Activated CD4-positive, alpha-beta T cell treated with anti-CD3 and anti-CD28 coated beads, Interleukin-2, amount 50 U/mL, for 48 hours (primary cell): ENCODE data around the gene CBS.
"Not testable (repeated sequence)": the region's sequence is repeated elsewhere in the genome, so short reads cannot be mapped to it uniquely, and the experiment has no call there.

ENCODE experiments used
- DNase-seq, 2 experiments: peaks; one replicate each; pipeline ENCODE4 v3.0.0-alpha.2; 2020

The CBS gene

DNA sequence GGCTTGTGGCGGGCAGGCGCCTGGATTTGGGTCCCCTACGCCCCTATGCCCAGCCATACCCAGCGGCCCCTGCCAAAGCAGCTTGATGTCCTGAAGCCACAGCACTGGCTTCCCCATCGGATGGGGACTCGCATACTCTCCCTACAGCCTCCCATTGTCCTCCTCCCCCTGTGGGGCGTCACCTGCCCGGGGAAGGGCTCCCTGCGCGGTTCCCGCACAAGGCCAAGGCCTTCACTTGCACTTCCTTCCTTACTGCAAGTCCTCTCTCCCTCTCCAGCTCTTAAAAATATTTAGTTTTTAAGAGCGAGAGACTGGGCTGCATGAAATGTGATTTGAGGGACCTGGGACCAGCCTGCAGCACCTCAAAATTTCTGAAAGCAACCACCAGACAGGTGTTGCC, 8.9 kb downstream of the CBS start:
- DNase-seq = not testable (repeated sequence)

DNA sequence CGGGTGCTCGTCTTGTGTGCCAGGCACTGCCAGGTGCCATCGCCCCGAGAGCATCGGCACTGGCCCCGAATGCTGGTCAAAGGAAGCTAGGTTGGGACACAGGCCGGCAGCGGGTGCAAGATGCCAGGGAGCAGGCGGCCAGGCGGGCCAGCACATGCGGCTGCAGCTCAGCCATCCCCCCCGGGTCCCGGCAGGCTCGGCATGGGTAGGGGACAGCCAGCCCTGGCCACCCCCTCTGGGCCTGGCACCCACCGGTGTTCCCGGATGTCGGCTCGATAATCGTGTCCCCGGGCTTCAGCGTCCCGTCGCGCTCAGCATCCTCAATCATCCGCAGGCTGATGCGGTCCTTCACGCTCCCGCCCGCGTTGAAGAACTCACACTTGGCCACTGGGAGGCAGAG, 9.6 kb downstream of the CBS start:
- not testable (repeated sequence) for DNase-seq

DNA sequence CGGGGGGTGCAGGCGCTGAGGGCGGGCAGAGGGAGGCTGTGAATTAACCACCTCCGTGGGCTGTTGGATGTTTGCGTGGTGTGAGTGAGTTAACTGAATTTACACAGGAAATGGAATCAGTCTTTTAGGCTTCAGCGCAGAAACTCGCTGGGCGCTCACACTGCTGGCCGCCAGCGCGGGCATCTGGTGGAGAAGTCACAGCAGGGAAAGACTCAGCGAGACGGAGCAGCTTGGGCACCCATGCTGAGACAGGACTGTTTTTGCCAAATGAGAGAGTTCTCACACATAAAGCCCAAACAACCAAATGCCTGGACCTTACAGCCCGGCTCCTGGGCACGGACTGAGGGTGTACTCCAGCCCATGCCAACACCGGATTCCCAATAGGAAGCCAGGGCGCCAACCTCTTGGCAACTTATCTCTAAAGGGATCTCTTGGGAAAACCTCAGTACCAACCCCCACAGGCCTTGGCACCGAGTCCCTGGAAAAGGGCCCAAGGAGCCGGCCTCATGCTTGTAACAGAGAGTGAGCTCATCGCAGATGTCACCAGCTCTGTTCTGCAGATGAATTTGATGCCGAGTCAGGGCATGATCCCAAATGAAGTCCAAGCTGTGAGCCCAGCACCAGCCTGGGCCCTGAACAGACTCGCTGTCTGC, 11.2 kb downstream of the CBS start:
- DNase-seq = not testable (repeated sequence)

DNA sequence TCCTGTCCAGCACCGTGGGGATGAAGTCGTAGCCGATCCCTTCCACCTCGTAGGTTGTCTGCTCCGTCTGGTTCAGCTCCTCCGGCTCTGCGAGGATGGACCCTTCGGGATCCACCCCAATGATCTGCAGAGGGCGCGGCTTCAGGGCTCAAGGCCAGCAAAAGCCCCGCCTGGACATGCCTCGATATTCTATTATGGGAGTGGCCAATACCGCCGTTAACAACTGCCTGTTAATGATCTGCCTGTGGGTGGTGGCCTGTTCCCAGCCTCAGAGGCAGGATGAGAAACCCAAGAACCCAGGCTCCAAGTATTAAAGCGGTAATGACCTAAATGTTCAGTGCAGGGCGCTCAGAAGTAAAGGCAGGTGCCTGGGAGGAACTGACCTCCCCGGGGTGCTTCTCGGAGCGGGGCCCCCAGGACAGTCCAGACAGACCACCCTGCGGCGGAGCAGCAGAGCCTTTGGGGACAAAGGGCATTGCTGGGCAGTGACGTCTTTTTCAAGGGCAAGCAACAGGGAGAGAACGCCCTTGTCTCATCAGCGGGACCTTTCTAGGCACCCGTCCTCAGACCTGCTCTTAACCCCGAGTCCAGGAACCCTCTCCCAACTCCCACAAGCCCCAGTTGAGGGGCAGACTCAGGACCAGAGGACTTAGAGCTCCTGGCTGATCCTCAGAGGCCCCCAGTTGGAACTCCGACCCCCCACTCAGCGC, 12.5 kb downstream of the CBS start:
- not testable (repeated sequence) for DNase-seq

DNA sequence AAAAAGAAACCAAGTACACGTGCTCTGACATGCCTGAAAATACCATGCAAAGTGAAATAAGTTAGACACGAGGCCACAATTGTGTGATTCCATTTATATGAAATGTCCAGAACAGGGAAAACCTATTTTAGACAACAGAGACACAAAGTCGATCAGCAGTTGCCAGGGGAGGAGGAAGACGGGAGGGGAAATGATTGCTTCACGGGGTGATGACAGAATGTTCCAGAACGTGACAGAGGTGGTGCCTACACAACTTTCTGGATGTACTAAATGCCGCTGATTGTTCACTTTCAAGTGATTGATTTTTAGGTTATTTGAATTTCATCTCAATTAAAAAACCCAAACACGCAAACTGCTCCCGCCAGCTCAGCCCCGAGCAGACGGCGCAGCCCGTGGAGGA, 22.5 kb downstream of the CBS start:
- DNase-seq = not testable (repeated sequence)

DNA sequence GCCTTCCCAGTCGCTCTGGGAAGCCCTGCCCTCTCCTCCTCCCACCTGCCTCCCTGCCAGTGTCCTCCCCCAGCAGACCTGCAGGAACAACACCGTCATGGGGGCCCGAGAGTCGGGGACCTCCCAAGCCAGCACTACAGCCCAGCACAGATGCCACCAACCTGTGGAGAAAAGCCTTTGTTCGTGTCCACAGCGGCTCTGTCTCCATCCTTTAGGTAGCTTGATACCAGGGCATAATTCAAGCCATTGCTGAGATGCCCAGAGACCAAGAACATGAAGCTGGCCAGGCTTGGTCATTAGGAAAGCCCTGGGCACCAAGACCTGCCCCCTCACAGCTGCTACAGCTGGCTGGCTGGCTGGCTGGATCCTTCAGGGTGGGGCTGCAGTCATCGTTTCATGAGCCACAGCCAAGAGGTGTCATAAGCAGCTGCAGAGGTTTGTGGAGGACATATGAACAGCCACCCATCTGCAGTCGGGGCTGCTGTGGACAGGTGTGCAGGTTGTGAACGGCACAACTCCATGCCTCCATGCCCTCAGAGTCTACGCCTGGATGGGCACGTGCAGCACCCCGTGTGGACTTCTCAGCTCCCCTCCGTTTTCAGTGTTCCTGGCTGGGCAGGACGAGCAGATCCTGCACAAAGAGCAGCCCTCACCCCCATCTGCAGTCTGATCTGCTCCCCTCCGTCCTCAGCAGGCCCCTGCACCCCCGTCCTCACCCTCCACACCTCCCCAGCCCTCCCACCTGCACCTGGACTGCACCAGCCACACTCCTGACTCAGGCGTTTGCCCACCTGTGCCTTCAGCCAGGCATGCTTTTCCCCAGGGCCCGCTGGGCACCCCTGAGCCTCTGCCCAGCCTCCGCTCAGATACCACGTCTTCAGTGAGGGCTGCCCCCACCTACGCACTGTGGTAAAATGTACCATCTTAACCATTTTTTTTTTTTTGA, 29.5 kb downstream of the CBS start:
- not testable (repeated sequence) for DNase-seq

DNA sequence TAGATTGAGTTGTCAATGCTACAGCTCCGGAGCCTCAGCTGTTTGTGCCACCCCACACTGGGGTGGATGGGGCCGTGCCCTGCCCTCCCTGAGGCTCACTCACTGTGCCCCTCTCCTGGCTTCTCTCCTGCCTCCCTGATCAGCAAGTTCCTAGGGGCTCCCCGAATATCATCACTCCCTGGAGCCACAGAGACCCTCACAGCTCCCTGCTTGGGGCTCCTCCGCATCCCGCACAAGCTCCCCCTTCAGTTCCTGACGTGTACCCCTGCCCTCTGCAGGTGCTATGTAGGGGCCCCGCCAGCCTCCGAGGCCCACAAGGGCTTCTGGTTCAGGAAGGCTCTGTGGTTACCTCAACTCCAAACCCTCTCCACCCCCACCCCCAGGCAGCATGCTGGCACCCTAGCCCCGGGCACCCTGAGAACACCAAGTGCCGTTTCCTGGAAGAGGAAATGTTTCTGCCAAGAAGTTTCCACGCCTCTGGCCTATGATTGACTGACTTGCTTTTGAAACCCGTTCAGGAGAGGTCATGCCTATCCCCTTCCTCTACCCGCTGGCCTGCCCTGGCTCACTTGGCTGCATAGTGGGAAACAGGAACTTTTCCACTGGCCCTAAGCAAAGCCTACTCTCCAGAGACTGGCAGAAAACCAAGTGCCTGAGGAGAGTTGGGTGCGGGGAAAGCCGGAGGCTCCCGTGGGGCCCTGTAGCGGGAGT, 30.3 kb downstream of the CBS start:
- not testable (repeated sequence) for DNase-seq

DNA sequence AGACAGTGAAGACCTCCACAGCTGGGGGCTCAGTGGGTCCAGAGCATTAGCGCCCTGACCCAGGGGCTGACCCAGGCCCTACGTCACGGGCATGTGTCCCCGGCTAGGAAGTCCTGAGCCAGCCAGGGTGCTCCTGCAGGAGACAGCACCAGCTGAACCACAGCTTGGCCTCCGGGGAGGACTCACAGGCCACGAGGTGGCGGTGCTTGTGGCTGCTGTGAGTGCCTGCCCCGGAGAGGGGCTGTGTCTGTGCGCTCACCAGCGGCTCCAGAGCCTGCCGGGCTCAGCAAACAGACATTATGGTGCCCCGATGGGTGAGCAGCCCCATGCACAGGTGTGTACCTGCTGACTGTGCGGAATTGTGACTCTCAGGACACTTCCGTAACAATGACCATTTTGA, 31.1 kb downstream of the CBS start:
- not testable (repeated sequence) for DNase-seq

DNA sequence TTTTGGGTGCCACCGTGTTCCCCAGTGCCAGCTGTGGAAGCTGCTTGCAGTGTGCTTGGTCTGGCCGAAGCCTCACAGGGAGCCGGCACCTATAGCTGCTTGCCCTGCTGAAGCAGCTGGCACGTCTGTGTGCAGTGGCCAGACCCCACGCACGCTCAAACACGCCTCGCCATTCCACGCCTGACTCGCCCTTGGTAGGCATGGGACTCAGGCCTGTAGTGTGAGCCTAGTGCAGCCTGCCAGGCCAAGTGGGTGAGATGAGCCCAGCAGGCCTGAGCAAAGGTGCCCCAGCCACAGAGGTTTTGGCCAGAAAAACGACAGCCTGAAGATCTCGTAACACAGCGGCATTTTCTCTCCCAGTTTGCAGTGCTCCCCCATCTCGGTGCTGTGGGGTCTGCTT, 32.3 kb downstream of the CBS start:
- not testable (repeated sequence) for DNase-seq

DNA sequence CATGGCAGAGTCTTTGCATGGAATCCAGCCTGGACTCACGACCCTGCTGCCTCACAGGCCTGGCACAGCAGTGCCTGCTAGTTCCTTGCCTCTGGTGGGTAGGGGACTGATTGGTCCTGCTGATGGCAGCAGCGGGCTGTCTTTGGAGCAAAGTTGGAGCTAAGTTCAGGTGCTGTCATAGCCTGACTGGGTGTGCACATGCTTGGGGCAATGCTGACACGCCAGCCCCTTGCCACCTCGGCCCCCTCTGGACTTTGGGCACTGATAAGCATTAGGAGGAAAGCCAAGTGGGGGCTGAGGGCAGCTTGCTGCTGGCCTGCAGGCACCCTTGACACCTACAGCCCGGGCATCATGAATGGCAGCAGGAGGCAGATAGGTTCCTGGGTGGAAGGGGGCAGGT, 33.5 kb downstream of the CBS start:
- not testable (repeated sequence) for DNase-seq

DNA sequence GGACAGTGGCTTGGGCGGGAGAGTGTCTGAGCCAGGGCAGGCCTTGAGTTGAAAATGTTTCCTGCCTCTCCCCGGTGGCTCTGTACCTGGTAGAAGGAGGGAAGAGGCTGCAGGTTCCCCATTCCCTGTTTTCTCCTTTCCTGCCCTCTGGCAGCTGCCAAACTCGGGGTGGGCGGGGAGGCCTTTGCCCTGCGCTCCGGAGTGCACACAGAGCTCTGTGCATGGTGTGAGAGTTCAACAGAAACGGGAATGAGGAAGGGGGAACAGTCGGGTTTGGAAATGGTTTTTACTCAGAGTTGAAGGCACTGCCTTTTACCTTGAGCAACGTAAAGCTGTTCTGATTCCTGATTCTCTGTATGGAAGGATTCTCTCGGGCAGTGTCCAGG, 37.0 kb downstream of the CBS start:
- not testable (repeated sequence) for DNase-seq

DNA sequence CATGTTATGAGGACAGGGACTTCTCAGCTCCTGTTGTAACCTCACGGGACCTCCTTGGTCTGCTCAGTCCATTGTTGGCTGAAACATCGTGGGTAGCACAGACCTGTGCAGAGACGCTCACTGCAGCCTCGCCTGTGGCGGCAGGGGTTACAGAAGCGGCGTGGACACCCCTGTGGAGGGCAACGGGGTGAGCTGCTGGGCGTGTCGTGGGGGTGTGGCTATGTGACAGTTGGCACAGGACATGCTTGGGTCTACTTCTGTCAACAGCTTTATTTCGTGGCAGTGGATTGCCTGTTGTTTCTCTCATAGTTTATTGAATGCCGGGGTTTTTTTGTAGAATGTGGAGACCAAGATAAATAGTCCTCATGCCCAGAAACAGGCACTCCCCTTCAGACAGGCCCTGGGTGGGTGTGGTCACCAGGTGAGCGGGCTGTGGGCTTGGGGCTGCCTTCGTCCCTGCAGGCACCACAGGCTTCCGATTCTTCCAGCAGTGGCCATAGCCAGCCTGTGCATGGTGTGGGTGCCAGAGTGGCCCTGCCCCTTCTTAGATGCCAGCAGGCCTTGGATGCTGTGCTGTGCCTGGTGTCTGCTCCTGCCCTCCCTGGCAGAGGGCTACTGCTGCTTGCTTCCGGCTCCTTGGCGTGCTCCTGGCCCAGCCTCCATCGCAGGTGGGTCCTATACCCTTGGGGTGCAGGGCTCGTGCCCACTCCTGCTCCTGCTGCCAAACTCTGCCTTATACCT, 37.5 kb downstream of the CBS start:
- not testable (repeated sequence) for DNase-seq

DNA sequence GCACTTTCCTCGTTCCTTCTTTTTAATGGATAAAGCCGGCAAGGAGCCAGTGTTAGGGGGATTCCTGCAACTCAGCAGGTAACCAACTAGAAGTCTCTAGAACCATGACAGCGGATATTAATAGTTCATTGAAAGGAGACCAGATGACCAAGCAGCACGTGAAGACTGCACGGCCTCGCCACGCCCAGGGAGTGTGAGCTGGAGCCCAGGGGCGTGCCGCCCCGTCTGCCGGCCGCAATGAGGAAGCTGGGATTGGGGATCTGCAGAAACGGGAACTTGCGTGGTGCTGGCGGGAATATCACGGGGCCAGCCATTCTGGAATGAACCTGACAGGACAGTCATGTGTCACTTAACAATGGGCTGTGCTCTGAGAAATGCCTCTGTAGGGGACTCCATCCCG, 38.7 kb downstream of the CBS start:
- not testable (repeated sequence) for DNase-seq

DNA sequence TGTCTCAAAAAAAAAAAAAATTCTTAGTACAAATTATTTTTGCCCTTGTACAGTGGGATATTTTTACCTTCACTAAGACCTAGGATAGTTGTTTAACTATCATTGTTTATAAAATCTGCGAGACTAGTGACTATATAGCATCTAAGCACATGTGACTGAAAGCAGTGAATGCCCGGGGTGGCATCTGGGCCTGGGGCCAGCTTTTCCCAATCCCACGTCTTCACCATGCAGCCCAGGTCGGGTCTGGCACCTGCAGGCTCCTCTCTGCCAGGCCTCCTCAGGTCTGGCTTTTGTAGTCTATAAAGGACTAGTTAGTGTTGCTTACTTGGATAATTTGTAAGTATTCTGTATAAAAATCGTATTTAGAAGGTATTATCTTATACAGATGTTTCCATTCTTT, 40.8 kb downstream of the CBS start:
- DNase-seq = no peak

DNA sequence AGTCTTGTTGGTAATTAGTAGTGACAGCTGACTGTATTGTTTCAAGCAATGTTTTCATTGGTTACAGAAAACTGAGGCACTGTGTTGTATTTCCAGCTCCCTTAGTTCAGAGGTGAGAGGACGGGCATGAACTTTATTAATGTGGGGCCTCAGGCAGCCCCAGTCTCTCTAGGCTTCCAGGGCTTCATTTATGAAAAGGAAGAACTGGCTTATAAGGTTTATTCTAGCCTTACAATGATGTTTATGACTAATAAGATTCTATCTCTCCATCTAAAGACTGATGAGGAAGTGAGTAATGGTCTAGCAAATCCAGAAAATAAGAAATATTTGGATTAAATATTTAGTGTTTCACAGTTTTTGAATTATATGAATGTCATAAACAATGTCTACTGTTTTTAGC, 41.5 kb downstream of the CBS start:
- DNase-seq = no peak

DNA sequence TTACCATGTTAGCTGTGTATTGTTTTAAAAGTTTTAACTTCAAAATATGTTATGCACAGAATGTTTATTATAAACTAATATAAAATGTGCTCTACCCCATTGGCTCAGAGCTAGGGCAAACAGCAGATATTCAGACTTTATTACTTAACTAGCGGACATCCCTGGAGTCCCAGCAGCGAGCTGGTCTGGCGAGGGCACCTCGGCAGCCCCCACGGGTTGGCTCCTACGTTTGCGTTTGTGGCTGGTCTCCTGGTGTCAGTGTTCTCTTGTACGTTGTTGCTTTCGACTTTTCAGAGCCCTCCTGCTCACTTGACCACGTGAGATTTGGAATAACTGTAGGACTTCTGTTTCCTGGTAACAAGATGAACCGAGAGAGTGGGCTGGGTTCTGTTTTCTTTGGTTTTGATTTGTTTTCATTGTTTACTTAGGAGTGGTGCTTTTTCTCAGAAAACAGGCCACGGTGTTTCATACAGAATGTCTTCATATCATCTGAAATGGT, 44.5 kb downstream of the CBS start:
- no peak for DNase-seq

DNA sequence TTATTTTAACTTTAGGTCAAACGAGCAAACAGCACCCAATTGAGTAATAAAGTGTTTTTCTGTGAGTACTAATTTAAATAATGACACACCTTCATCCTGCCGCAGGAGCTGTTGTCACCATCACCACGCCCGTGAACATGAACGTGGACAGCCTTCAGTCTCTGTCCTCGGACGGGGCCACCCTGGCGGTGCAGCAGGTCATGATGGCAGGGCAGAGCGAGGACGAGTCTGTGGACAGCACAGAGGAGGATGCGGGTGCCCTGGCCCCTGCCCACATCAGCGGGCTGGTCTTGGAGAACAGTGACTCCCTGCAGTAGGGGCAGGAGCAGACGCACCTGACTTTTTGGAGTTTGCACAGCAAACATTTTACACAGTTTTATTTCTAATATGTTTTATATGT, 45.9 kb downstream of the CBS start:
- DNase-seq = no peak

DNA sequence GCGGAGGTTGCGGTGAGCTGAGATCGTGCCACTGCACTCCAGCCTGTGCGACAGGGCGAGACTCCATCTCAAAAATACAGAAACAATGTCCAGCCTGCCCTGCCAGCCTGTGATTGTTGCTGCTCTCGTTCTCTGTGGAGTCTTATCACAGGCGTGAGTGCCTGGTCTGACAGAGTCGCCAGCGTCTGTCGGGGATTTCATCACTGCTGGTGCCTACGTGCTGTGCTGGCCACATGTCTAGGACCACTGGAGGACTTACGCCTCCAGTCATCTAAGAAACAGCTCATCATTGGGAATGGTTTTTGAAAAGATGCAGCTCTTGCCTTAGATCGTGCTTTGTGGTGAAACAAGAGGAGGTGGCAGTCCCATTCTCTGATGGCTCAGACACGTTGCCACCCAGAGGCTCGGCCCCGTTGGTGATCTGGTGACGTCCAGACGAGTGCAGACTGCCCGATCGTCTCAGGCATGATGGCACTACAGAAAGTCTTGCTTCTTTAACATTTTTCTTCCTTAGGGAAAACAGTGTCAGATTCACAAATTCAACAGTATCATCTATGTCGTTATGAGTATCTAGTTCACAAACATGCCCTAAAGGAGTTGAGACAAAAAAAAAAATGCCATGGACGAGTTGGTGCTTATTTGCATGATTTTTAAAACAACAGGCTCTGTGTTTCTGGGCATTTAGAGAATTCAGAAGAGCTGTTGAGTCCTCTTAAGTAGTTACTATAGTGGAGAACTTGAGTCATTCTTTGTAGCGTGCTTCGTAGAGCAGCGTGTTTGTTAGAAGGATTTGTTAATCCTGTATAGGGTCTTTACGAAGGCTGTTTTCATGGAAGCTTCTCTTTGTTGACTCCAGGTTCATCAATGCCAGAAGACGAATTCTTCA, 47.5 kb downstream of the CBS start:
- DNase-seq = no peak

DNA sequence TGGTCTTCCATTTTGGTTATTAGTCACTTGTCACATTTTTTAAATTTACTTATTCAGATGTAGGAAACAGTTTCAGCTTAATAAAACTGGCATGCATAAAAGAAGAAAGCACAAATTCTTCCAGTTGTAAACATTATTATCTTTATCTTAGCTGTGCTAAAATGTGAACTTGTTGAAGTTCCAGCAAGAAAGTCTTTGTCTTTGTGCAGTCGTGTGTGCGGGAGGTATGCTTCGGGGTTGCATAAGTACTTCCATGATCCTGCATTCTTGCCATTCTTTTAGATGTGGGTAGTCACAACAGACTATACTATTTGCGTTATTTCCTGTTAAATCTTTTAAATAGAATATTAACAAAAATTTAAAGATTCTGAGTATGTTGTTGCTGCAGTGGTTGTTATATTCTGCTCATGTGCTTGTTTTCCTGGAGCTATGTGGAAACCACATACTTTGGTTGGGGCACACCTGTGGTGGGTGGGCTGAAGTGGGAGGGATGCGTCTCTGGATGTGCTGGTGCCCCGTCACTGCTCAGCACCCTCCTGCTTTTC, 49.9 kb downstream of the CBS start:
- DNase-seq = no peak

DNA sequence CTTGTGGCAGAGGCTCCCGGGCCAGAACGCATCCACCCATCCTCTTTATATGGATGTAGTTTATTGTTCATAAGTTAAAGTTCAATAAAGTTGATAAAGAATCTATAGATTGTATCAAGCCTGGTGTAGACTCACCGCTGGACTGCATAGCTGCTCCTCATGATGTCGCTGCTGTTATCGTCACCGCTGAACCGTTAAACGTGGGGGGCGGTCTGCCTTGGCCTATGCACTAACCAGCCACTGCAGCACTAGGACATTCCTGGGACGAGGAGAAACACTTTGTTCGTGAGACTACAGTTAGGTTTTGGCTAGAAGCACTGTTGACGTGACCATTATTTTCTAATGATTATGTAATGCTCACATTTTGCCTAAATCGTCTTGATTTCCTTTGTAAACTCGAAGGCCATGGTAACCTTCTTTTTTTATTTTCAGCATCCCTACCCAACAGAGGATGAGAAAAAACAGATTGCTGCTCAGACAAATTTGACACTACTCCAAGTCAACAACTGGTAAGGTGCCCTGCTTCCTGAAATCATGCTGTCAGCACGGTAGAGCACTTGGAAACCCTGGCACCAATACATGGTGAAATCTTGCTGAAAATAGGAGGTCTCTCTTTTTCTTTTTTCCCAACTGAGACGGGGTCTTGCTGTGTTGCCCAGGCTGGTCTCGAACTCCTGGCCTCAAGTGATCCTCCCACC, 51.0 kb downstream of the CBS start:
- no peak for DNase-seq
